ENCODE results near the gene IQCM. TPM values are rescaled to one million over a fixed set of nuclear protein-coding genes. Genes with fewer than 3 reads are reported as not detected.

The IQCM gene
- total RNA-seq, 1 donor from 2014 or later: not detected

DNA sequence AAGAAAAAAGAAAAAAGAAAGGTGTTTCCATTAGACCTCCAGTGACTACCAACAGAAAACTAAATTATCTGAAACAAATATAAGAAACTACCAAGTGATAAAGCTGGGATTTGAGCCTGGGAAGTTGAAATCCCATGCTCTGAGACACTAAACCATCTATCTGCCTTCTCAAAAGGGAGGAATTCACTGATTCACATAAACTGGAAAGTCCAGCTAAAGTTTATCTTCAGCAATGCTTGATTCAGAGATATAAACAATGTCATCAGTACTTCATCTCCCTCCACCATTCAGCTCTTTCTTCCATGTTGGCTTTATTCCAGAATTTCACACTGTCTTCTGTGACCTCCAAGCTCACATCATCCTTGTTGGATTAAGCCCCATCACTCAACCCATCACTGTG lies 96.3 kb downstream of the IQCM start:
- Mint-ChIP-seq H3K9me3 (ENCODE audit: low read depth) (peaks cover 7% of the 10 kb centered on the region), H3K27ac (ENCODE audit: unreplicated experiment) (no peak overlapping the region), H3K27me3 (ENCODE audit: low read depth) (peaks cover 13% of the 10 kb centered on the region), H3K36me3 (ENCODE audit: low read depth) (no peaks in the 10 kb centered on the region), H3K4me3 (ENCODE audit: unreplicated experiment) (no peak overlapping the region), H3K4me1 (ENCODE audit: low read depth) (no peaks in the 10 kb centered on the region)
- DNase-seq (ENCODE audit: low spot score): no peak
- TF ChIP-seq, protein P1, sequence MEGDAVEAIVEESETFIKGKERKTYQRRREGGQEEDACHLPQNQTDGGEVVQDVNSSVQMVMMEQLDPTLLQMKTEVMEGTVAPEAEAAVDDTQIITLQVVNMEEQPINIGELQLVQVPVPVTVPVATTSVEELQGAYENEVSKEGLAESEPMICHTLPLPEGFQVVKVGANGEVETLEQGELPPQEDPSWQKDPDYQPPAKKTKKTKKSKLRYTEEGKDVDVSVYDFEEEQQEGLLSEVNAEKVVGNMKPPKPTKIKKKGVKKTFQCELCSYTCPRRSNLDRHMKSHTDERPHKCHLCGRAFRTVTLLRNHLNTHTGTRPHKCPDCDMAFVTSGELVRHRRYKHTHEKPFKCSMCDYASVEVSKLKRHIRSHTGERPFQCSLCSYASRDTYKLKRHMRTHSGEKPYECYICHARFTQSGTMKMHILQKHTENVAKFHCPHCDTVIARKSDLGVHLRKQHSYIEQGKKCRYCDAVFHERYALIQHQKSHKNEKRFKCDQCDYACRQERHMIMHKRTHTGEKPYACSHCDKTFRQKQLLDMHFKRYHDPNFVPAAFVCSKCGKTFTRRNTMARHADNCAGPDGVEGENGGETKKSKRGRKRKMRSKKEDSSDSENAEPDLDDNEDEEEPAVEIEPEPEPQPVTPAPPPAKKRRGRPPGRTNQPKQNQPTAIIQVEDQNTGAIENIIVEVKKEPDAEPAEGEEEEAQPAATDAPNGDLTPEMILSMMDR (IDR thresholded peaks at IDR 0.05): no peak

DNA sequence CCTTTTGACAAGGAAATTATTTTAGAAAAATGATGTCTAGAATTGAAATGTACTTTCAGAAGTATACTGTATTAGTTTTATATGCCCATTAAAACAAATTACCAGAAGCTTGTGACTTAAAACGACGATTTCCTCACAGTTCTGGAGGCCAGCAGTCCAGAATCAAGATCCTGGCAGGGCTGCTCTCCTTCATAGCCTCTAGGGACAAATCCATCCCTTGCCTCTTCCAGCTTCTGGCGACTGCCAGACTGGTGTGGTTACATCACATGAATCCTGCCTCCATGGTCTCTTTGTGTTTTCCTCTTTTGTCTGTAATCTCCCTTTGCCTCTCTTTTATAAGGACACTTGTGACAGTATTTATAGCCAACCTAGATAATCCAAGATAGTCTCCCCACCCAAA lies 97.1 kb downstream of the IQCM start:
- TF ChIP-seq, protein P1 (IDR thresholded peaks at IDR 0.05): no peak
- no peak overlapping the region for H3K4me3 Mint-ChIP-seq (ENCODE audit: unreplicated experiment)
- peaks cover 7% of the 10 kb centered on the region for H3K9me3 Mint-ChIP-seq (ENCODE audit: low read depth)
- H3K36me3 Mint-ChIP-seq (ENCODE audit: low read depth): no peaks in the 10 kb centered on the region
- H3K4me1 Mint-ChIP-seq (ENCODE audit: low read depth): no peaks in the 10 kb centered on the region
- no peak overlapping the region for H3K27ac Mint-ChIP-seq (ENCODE audit: unreplicated experiment)
- no peak for DNase-seq (ENCODE audit: low spot score)
- peaks cover 16% of the 10 kb centered on the region for H3K27me3 Mint-ChIP-seq (ENCODE audit: low read depth)

DNA sequence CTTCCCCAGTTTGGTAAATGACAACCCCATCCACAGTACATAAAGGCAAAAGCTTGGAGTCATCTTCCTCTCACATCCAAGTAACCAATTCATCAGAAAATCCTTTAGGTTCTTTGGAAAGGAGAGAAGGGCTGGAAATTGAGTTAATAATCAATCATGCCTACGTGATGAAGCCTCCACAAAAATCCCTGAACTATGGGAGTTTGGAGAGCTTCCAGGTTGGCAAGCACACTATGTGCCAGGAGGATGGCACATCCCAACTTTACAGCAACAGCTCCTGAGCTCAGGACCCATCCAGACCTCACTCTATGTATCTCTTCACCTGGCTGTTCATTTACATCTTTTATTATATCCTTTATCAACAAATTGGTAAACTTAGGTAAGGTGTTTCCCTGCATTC lies 98.9 kb downstream of the IQCM start:
- Mint-ChIP-seq H3K4me1 (ENCODE audit: low read depth) (no peaks in the 10 kb centered on the region), H3K27me3 (ENCODE audit: low read depth) (peaks cover 21% of the 10 kb centered on the region), H3K4me3 (ENCODE audit: unreplicated experiment) (no peak overlapping the region), H3K9me3 (ENCODE audit: low read depth) (no peaks in the 10 kb centered on the region), H3K27ac (ENCODE audit: unreplicated experiment) (no peak overlapping the region), H3K36me3 (ENCODE audit: low read depth) (no peaks in the 10 kb centered on the region)
- TF ChIP-seq, protein P1 (IDR thresholded peaks at IDR 0.05): no peak
- DNase-seq (ENCODE audit: low spot score): no peak

DNA sequence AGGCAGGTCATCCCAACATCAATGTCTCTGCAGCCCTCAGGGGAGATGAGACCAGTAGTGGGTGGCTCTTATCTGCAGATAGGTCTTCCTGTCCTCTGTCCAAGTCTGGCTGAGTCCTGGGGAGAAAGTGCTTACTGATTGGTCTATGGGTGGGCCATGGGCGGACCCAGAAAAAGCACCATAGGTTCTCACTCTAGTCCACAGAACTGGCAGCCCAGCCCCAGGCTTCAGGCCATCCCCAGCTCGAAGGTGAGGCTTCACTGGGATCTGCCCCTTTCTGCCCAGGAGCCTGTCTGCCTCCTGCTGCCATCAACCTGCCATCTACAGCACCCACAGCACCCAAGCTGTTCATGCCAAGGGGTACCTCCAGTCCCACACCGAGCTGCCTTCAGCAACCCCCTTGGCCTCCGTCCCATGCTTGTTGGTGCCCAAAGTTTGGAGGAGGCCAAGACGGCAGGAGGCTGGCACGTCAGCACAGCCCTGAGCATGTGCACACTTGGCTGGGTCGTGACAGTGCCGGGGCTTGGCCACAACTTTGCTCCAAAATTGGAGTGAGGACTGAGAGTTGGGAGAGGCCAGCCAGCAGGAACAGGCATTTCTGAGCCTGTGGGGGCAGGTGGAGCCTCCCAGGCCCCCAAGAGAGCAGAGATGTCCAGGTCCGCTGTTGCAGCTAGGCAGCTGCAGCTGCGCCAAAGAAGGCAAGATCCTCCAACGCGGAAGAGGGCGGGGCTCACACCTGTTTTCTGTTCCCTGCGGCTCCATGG lies 99.6 kb downstream of the IQCM start:
- TF ChIP-seq, protein P1 (IDR thresholded peaks at IDR 0.05): no peak
- H3K36me3 Mint-ChIP-seq (ENCODE audit: low read depth): no peaks in the 10 kb centered on the region
- no peaks in the 10 kb centered on the region for H3K4me1 Mint-ChIP-seq (ENCODE audit: low read depth)
- H3K4me3 Mint-ChIP-seq (ENCODE audit: unreplicated experiment): no peak overlapping the region
- no peak overlapping the region for H3K27ac Mint-ChIP-seq (ENCODE audit: unreplicated experiment)
- no peaks in the 10 kb centered on the region for H3K9me3 Mint-ChIP-seq (ENCODE audit: low read depth)
- DNase-seq (ENCODE audit: low spot score): peak; percentile 67
- peaks cover 21% of the 10 kb centered on the region for H3K27me3 Mint-ChIP-seq (ENCODE audit: low read depth)

DNA sequence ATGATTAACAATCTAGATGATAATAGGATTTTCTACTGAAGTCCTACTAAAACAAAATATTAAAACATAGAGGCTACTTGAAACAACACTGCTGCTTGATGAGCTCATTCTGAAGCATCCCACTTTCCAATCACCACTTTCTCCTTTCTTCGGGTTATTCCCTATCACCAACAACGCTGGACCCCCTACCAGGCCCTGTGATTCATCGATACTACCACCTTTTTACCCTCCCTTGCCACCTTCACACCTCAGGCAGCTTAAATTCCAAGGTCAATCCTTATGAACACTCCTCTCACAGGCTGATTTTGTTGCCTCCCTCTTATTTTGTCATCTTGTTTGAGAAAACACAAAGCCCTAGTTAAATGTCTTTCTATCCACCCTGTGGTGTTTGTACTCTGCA lies 102.6 kb downstream of the IQCM start:
- no peak overlapping the region for H3K27ac Mint-ChIP-seq (ENCODE audit: unreplicated experiment)
- DNase-seq (ENCODE audit: low spot score): no peak
- TF ChIP-seq, protein P1 (IDR thresholded peaks at IDR 0.05): no peak
- H3K36me3 Mint-ChIP-seq (ENCODE audit: low read depth): no peaks in the 10 kb centered on the region
- no peaks in the 10 kb centered on the region for H3K4me1 Mint-ChIP-seq (ENCODE audit: low read depth)
- H3K4me3 Mint-ChIP-seq (ENCODE audit: unreplicated experiment): no peak overlapping the region
- peaks cover 25% of the 10 kb centered on the region for H3K27me3 Mint-ChIP-seq (ENCODE audit: low read depth)
- no peaks in the 10 kb centered on the region for H3K9me3 Mint-ChIP-seq (ENCODE audit: low read depth)

All from chondrocyte (in vitro differentiated cells).